K562 (cell line): ENCODE measurements around the gene ZNF296. TPM values are rescaled to one million over a fixed set of nuclear protein-coding genes. Genes with fewer than 3 reads are reported as not detected.

Source experiments
- GABPA ChIP-seq: fragments of 200-800 bp; sonication (Bioruptor generic); conservative IDR thresholded peaks from 2 replicates; pipeline ENCODE4 v1.6.1; 2016; ENCODE audit warnings: low read depth, missing genetic modification characterization, missing compliant biosample characterization
- HNRNPL ChIP-seq: fragments of 200-400 bp; formaldehyde crosslinking; IDR thresholded peaks from 2 replicates; pipeline ENCODE4 v1.6.1; 2017; ENCODE audit warnings: low read depth, mild to moderate bottlenecking, low read length
- NFE2 ChIP-seq: IDR thresholded peaks from 2 replicates; pipeline ENCODE4 v1.6.1; 2014; ENCODE audit warnings: antibody characterized with exemption, low read depth
- NRF1 ChIP-seq, 2 experiments: fragments of 450-650 bp; IDR thresholded peaks in 1 of 2; conservative IDR thresholded peaks in 1 of 2; 2 replicates each; pipeline ENCODE4 v1.6.1; 2014; ENCODE audit warnings: mild to moderate bottlenecking in 2 of 2
- SMAD4 ChIP-seq: fragments of 250-450 bp; sonication (Bioruptor Pico); conservative IDR thresholded peaks from 2 replicates; pipeline ENCODE4 v1.8.0; 2021; ENCODE audit warnings: inconsistent platforms, mild to moderate bottlenecking, moderate library complexity
- SMARCA5 ChIP-seq: fragments of 450-650 bp; IDR thresholded peaks from 2 replicates; pipeline ENCODE4 v1.6.1; 2016
- STAG1 ChIP-seq: sonication (generic); formaldehyde crosslinking; IDR thresholded peaks from 2 replicates; pipeline ENCODE4 v1.5.0; 2020; ENCODE audit warnings: missing genetic modification reagents, borderline replicate concordance
- YY1 ChIP-seq, 3 experiments: IDR thresholded peaks; 2 replicates each; pipeline ENCODE4 v1.6.1; 2011; ENCODE audit warnings: low read length in 2 of 3, mild to moderate bottlenecking in 2 of 3, moderate library complexity in 2 of 3, borderline replicate concordance in 1 of 3, control low read depth in 1 of 3, low read depth in 1 of 3; ENCODE audit not compliant: insufficient read depth in 3 of 3, insufficient replicate concordance in 2 of 3, control insufficient read depth in 1 of 3, insufficient read length in 1 of 3; ENCODE audit errors: extremely low read depth in 1 of 3
- ZNF75A ChIP-seq: fragments of 450-650 bp; formaldehyde crosslinking; IDR thresholded peaks from 2 replicates; pipeline ENCODE4 v1.4.0; 2020; ENCODE audit warnings: mild to moderate bottlenecking
- polyA plus RNA-seq, 8 experiments: library from polyadenylated mRNA; depleted of rRNA in 4 of 8; stranded (reverse) in 5 of 8; unstranded in 3 of 8; fragments of >200 nt; fragmentation: Nextera tagmentation in 2 of 8; fragmentation: Illumina TruSeq in 1 of 8; extraction: Ambion mirVana in 2 of 8; extraction: Trizol in 1 of 8; gene quantifications; 2 replicates each; pipeline versions ENCODE4 v1.2.1 to v1.2.3, GENCODE V29; 2011 to 2014; ENCODE audit warnings: inconsistent platforms in 1 of 8, missing spikeins in 1 of 8
- total RNA-seq, 7 experiments: library from RNA; depleted of rRNA in 6 of 7; stranded (reverse); fragments of >200 nt in 6 of 7; fragmentation: Illumina TruSeq in 2 of 7; extraction: Trizol in 2 of 7; gene quantifications; 2 replicates each; pipeline versions ENCODE4 v1.2.1 to v1.2.3, GENCODE V29; 2011 to 2021; ENCODE audit warnings: low replicate concordance in 1 of 7
- TF ChIP-seq, protein P1 (sequence below): fragments of 450-650 bp; IDR thresholded peaks from 2 replicates; pipeline ENCODE4 v1.6.1; 2018; ENCODE audit warnings: mild to moderate bottlenecking, low read depth; ENCODE audit not compliant: partially characterized antibody
- TF ChIP-seq, protein P2 (sequence below): sonication (generic); formaldehyde crosslinking; IDR thresholded peaks from 2 replicates; pipeline ENCODE4 v1.8.0; 2022; ENCODE audit warnings: mild to moderate bottlenecking, missing genetic modification reagents
- TF ChIP-seq, protein P3 (sequence below): fragments of 450-650 bp; formaldehyde crosslinking; IDR thresholded peaks from 2 replicates; pipeline ENCODE4 v1.4.0; 2020; ENCODE audit warnings: mild to moderate bottlenecking, moderate library complexity
- TF ChIP-seq, protein P4 (sequence below): fragments of 250-450 bp; sonication (Bioruptor Pico); IDR thresholded peaks from 2 replicates; pipeline ENCODE4 v1.9.0; 2021; ENCODE audit warnings: mild to moderate bottlenecking, inconsistent platforms
- TF ChIP-seq, protein P5 (sequence below): sonication (generic); formaldehyde crosslinking; IDR thresholded peaks from 2 replicates; pipeline ENCODE4 v1.8.1; 2022; ENCODE audit warnings: missing genetic modification reagents
- TF ChIP-seq, protein P6 (sequence below): sonication (generic); formaldehyde crosslinking; IDR thresholded peaks from 2 replicates; pipeline ENCODE4 v1.8.0; 2022; ENCODE audit warnings: missing genetic modification reagents, mild to moderate bottlenecking, moderate library complexity, borderline replicate concordance

ZNF296 gene
- total and polyA plus RNA-seq, 9 of the 15 experiments (the other 6 are each of a cell fraction or from before 2014, with no cell fraction given): 0.03 to 8.8 (median 0.47) TPM; not detected in 1

DNA sequence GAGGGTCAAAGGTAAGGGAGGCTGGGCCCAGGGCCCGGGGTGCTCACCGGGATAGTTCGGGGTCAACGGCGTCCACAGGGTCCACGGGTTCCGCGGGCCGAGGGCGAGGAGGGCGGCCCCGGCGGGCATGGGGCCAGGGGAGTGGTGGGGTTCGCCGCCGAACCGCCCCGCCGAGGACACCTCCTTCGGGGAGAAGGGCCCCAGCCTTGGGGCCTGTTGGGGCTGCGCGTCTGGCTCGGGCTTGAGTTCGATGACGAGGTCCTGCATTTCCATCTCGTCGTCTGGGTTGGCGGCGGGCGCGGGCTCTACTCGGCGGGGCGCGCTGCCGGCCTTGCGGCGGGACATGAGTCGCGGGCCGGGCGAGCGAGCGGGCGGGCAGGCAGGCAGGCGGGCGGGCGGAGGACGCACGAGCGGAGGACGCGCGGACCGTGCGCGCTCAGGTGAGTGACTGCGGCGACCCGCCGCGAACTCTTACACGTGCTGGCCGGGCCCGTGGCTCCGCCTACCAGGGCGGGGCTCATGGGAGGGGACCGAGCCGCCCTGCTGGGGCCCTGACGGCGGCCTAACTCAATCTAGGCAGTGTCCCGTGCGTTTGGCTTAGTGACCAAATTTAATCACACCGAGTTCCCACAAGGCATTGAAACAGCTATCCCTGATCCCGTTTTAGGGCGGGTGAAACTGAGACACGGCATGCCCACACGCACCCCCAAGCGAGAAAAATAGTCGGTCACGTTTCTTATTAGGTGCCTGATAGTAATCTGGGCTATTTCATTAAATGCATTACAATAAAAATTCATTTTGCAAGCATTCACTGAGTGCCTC lies at the start of gene ZNF296 (continued):
- TF ChIP-seq, protein P1, sequence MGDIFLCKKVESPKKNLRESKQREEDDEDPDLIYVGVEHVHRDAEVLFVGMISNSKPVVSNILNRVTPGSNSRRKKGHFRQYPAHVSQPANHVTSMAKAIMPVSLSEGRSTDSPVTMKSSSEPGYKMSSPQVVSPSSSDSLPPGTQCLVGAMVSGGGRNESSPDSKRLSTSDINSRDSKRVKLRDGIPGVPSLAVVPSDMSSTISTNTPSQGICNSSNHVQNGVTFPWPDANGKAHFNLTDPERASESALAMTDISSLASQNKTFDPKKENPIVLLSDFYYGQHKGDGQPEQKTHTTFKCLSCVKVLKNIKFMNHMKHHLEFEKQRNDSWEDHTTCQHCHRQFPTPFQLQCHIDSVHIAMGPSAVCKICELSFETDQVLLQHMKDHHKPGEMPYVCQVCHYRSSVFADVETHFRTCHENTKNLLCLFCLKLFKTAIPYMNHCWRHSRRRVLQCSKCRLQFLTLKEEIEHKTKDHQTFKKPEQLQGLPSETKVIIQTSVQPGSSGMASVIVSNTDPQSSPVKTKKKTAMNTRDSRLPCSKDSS: no peak
- TF ChIP-seq NRF1 (conservative IDR thresholded peaks at IDR 0.05 in 1 of 2, IDR thresholded peaks at IDR 0.05 in 1 of 2) (peak; percentile 12 to 39; a peak in 2 of 4 replicates), SMAD4 (peak; percentile 88), YY1 (IDR thresholded peaks at IDR 0.05; ENCODE audit: borderline replicate concordance in 1 of 3, control insufficient read depth in 1 of 3, extremely low read depth in 1 of 3, insufficient read depth in 3 of 3, insufficient read length in 1 of 3, insufficient replicate concordance in 2 of 3, low read depth in 1 of 3, low read length in 2 of 3) (peak in 1 of 3 experiments; percentile 38), ZNF75A (CRISPR knock-in tag) (no peak), HNRNPL (peak; percentile 70; the same call in 1 of the 2 replicates), SMARCA5 (no peak), GABPA (no peak), NFE2 (no peak), STAG1 (0 out of 2 replicates have a peak, but pooled peaks have one; percentile 4)
- TF ChIP-seq, protein P2, sequence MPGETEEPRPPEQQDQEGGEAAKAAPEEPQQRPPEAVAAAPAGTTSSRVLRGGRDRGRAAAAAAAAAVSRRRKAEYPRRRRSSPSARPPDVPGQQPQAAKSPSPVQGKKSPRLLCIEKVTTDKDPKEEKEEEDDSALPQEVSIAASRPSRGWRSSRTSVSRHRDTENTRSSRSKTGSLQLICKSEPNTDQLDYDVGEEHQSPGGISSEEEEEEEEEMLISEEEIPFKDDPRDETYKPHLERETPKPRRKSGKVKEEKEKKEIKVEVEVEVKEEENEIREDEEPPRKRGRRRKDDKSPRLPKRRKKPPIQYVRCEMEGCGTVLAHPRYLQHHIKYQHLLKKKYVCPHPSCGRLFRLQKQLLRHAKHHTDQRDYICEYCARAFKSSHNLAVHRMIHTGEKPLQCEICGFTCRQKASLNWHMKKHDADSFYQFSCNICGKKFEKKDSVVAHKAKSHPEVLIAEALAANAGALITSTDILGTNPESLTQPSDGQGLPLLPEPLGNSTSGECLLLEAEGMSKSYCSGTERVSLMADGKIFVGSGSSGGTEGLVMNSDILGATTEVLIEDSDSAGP: no peak
- TF ChIP-seq, protein P3, sequence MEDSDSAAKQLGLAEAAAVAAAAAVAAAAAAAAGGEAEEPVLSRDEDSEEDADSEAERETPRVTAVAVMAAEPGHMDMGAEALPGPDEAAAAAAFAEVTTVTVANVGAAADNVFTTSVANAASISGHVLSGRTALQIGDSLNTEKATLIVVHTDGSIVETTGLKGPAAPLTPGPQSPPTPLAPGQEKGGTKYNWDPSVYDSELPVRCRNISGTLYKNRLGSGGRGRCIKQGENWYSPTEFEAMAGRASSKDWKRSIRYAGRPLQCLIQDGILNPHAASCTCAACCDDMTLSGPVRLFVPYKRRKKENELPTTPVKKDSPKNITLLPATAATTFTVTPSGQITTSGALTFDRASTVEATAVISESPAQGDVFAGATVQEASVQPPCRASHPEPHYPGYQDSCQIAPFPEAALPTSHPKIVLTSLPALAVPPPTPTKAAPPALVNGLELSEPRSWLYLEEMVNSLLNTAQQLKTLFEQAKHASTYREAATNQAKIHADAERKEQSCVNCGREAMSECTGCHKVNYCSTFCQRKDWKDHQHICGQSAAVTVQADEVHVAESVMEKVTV: no peak
- TF ChIP-seq, protein P4, sequence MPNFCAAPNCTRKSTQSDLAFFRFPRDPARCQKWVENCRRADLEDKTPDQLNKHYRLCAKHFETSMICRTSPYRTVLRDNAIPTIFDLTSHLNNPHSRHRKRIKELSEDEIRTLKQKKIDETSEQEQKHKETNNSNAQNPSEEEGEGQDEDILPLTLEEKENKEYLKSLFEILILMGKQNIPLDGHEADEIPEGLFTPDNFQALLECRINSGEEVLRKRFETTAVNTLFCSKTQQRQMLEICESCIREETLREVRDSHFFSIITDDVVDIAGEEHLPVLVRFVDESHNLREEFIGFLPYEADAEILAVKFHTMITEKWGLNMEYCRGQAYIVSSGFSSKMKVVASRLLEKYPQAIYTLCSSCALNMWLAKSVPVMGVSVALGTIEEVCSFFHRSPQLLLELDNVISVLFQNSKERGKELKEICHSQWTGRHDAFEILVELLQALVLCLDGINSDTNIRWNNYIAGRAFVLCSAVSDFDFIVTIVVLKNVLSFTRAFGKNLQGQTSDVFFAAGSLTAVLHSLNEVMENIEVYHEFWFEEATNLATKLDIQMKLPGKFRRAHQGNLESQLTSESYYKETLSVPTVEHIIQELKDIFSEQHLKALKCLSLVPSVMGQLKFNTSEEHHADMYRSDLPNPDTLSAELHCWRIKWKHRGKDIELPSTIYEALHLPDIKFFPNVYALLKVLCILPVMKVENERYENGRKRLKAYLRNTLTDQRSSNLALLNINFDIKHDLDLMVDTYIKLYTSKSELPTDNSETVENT (CRISPR knock-in tag): peak; percentile 61; the same call in 1 of the 2 replicates
- TF ChIP-seq, protein P5, sequence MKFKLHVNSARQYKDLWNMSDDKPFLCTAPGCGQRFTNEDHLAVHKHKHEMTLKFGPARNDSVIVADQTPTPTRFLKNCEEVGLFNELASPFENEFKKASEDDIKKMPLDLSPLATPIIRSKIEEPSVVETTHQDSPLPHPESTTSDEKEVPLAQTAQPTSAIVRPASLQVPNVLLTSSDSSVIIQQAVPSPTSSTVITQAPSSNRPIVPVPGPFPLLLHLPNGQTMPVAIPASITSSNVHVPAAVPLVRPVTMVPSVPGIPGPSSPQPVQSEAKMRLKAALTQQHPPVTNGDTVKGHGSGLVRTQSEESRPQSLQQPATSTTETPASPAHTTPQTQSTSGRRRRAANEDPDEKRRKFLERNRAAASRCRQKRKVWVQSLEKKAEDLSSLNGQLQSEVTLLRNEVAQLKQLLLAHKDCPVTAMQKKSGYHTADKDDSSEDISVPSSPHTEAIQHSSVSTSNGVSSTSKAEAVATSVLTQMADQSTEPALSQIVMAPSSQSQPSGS: no peak
- TF ChIP-seq, protein P6, sequence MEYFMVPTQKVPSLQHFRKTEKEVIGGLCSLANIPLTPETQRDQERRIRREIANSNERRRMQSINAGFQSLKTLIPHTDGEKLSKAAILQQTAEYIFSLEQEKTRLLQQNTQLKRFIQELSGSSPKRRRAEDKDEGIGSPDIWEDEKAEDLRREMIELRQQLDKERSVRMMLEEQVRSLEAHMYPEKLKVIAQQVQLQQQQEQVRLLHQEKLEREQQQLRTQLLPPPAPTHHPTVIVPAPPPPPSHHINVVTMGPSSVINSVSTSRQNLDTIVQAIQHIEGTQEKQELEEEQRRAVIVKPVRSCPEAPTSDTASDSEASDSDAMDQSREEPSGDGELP (CRISPR knock-in tag): peak; percentile 50; the same call in 1 of the 2 replicates
